Measurements from ENCODE around the gene RAB11FIP3.
"Not testable (repeated sequence)": the region's sequence is repeated elsewhere in the genome, so short reads cannot be mapped to it uniquely, and the experiment has no call there.

The RAB11FIP3 gene

GRCh38 chr16:425082-425718 is at the start of gene RAB11FIP3:
Gene RAB11FIP3, plus strand, starts transcription at chr16:425649. Its CDS starts 358 bp downstream, at chr16:426007.
- H3K4me3 ChIP-seq (ENCODE audit: low read depth, low read length) = peak within 1 kb of the TSS; percentile 71
- TF ChIP-seq CTCF (IDR thresholded peaks at IDR 0.05; ENCODE audit: control insufficient read depth, extremely low read depth, insufficient read depth) = peak; percentile 18; the same call in 1 of the 2 replicates
- DNase-seq (ENCODE audit: low read depth) = no peak

GRCh38 chr16:375927-376816 is 49.3 kb upstream of the RAB11FIP3 start:
- no peak for TF ChIP-seq CTCF (IDR thresholded peaks at IDR 0.05; ENCODE audit: control insufficient read depth, extremely low read depth, insufficient read depth)
- no peak overlapping the region for H3K4me3 ChIP-seq (ENCODE audit: low read depth, low read length)
- no peak for DNase-seq (ENCODE audit: low read depth)

- no peak overlapping the region for H3K4me3 ChIP-seq (ENCODE audit: low read depth, low read length)
- no peak for DNase-seq (ENCODE audit: low read depth)
- TF ChIP-seq CTCF (IDR thresholded peaks at IDR 0.05; ENCODE audit: control insufficient read depth, extremely low read depth, insufficient read depth) = no peak
These were observed 48.5 kb upstream of the RAB11FIP3 start for GRCh38 chr16:376817-377418.

GRCh38 chr16:377419-377951 is 48.0 kb upstream of the RAB11FIP3 start:
- no peak overlapping the region for H3K4me3 ChIP-seq (ENCODE audit: low read depth, low read length)
- no peak for TF ChIP-seq CTCF (IDR thresholded peaks at IDR 0.05; ENCODE audit: control insufficient read depth, extremely low read depth, insufficient read depth)
- no peak for DNase-seq (ENCODE audit: low read depth)

- not testable (repeated sequence) for H3K4me3 ChIP-seq (ENCODE audit: low read depth, low read length); DNase-seq (ENCODE audit: low read depth)
These were observed 47.2 kb upstream of the RAB11FIP3 start for GRCh38 chr16:378113-378820.

- TF ChIP-seq CTCF (IDR thresholded peaks at IDR 0.05; ENCODE audit: control insufficient read depth, extremely low read depth, insufficient read depth) = no peak
- no peak overlapping the region for H3K4me3 ChIP-seq (ENCODE audit: low read depth, low read length)
- no peak for DNase-seq (ENCODE audit: low read depth)
These were observed 46.6 kb upstream of the RAB11FIP3 start for GRCh38 chr16:378821-379182.

All from LNCaP clone FGC (cell line).